ENCODE data around the gene RNF167. TPM values are rescaled to one million over a fixed set of nuclear protein-coding genes. Genes with fewer than 3 reads are reported as not detected.

RNF167 gene
- total RNA-seq, 1 experiment from 2014 or later: 100.0 TPM

DNA sequence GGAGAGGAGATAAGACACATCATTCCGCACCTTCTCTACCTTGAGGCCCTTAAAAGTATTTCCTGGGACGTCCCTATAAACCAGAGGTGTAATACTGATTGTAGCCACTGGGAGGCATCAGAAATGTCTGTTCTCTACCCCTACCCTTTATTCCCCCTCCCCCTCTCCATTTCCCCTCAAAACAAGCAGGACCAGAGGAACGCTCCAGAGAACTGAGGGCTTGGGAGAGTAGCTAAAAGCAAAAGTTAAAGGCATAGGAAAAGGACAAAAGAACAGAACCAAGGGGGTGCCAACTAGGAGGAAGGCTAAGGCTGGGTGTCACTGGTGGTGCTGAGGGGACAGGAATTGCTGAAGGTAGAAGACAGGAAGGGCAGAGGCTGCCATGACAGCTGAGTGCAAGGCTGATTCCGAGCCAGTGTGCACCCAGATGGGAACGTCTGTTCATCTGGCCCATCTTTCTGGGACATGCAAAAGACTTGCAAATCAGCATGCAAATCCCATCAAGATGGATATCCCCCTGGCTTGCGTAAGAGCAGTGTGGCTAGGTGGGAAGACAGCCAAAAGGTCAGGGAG, 40.7 kb downstream of the RNF167 start:
- no TSS peak for BruUV-seq (replicated peaks)
- Mint-ChIP-seq H3K27ac (ENCODE audit: low read depth, unreplicated experiment) (no peak overlapping the region), H3K4me1 (ENCODE audit: insufficient read depth, unreplicated experiment) (peaks cover 5% of the 10 kb centered on the region), H3K27me3 (ENCODE audit: insufficient read depth, unreplicated experiment) (no peaks in the 10 kb centered on the region), H3K4me3 (ENCODE audit: unreplicated experiment) (no peak overlapping the region), H3K9me3 (ENCODE audit: unreplicated experiment) (no peaks in the 10 kb centered on the region), H3K36me3 (ENCODE audit: insufficient read depth, unreplicated experiment) (peaks cover 70% of the 10 kb centered on the region)
- TF ChIP-seq, protein P1, sequence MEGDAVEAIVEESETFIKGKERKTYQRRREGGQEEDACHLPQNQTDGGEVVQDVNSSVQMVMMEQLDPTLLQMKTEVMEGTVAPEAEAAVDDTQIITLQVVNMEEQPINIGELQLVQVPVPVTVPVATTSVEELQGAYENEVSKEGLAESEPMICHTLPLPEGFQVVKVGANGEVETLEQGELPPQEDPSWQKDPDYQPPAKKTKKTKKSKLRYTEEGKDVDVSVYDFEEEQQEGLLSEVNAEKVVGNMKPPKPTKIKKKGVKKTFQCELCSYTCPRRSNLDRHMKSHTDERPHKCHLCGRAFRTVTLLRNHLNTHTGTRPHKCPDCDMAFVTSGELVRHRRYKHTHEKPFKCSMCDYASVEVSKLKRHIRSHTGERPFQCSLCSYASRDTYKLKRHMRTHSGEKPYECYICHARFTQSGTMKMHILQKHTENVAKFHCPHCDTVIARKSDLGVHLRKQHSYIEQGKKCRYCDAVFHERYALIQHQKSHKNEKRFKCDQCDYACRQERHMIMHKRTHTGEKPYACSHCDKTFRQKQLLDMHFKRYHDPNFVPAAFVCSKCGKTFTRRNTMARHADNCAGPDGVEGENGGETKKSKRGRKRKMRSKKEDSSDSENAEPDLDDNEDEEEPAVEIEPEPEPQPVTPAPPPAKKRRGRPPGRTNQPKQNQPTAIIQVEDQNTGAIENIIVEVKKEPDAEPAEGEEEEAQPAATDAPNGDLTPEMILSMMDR (IDR thresholded peaks at IDR 0.05; ENCODE audit: unreplicated experiment): peak; percentile 60
- POLR2A ChIA-PET: interaction anchor here (1.0 kb wide), 1 partner anchor 9 kb away, joined by 4 read pairs; no protein-coding TSS in a partner anchor
- intact Hi-C loops (cut with micrococcal nuclease): loop anchor here (1.0 kb wide), 1 partner anchor 82 kb away; no protein-coding TSS in a partner anchor
- CTCF ChIA-PET: interaction anchor here (0.6 to 3.6 kb wide), 19 partner anchors 8 to 1631 kb away, joined by 3 to 50 read pairs (median 4); no protein-coding TSS in a partner anchor
- peak; percentile 63 for DNase-seq (ENCODE audit: unreplicated experiment)

DNA sequence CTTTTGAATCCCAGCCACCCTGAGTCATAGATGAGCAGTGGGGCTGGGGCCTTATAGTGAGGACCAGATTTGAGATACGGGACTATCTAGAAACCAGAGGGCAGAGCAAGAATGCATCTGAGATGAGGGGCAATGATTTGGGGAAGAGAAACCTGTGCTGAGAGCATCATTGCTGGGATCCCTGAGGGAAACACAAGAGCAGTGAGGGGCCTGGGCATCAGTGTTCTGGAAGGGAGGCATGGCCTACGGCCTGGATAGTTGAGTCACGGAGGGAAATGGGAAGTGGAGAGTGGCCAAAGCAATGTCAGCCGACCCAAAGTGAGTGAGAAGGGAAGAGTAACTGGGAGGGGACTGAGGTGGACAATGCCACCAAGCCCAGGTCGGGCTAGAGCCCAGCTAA, 42.2 kb downstream of the RNF167 start:
- ChIA-PET CTCF (interaction anchor here (0.9 to 1.0 kb wide), 2 partner anchors 8 to 48 kb away, joined by 3 read pairs; no protein-coding TSS in a partner anchor), POLR2A (interaction anchor here (0.7 to 1.0 kb wide), 3 partner anchors 13 to 34 kb away, joined by 3 to 4 read pairs (median 3); no protein-coding TSS in a partner anchor)
- no peak for DNase-seq (ENCODE audit: unreplicated experiment)
- Mint-ChIP-seq H3K4me1 (ENCODE audit: insufficient read depth, unreplicated experiment) (peaks cover 13% of the 10 kb centered on the region), H3K9me3 (ENCODE audit: unreplicated experiment) (no peaks in the 10 kb centered on the region), H3K27me3 (ENCODE audit: insufficient read depth, unreplicated experiment) (no peaks in the 10 kb centered on the region), H3K36me3 (ENCODE audit: insufficient read depth, unreplicated experiment) (peaks cover 57% of the 10 kb centered on the region), H3K4me3 (ENCODE audit: unreplicated experiment) (no peak overlapping the region), H3K27ac (ENCODE audit: low read depth, unreplicated experiment) (no peak overlapping the region)
- TF ChIP-seq, protein P1 (IDR thresholded peaks at IDR 0.05; ENCODE audit: unreplicated experiment): no peak
- intact Hi-C loops (cut with micrococcal nuclease): no loop called here
- BruUV-seq (replicated peaks): no TSS peak

GRCh38 chr17:4986403-4986802, 46.3 kb downstream of the RNF167 start:
- Mint-ChIP-seq H3K4me3 (ENCODE audit: unreplicated experiment) (peak overlapping the region; percentile 87), H3K9me3 (ENCODE audit: unreplicated experiment) (no peaks in the 10 kb centered on the region), H3K27ac (ENCODE audit: low read depth, unreplicated experiment) (peak overlapping the region; percentile 84), H3K27me3 (ENCODE audit: insufficient read depth, unreplicated experiment) (no peaks in the 10 kb centered on the region), H3K4me1 (ENCODE audit: insufficient read depth, unreplicated experiment) (peaks cover 28% of the 10 kb centered on the region), H3K36me3 (ENCODE audit: insufficient read depth, unreplicated experiment) (peaks cover 25% of the 10 kb centered on the region)
- BruUV-seq (replicated peaks): no TSS peak
- intact Hi-C loops (cut with micrococcal nuclease): no loop called here
- peak; percentile 39 for DNase-seq (ENCODE audit: unreplicated experiment)
- TF ChIP-seq, protein P1 (IDR thresholded peaks at IDR 0.05; ENCODE audit: unreplicated experiment): no peak
- ChIA-PET POLR2A (interaction anchor here (0.9 to 5.6 kb wide), 12 partner anchors 8 to 179 kb away, joined by 3 to 81 read pairs (median 6); partner anchors contain the start of genes INCA1, KIF1C, PFN1 and PLD2), CTCF (interaction anchor here (0.8 to 1.7 kb wide), 7 partner anchors 12 to 196 kb away, joined by 3 to 10 read pairs (median 4); partner anchors contain the start of genes KIF1C and SPAG7)

- H3K27me3 Mint-ChIP-seq (ENCODE audit: insufficient read depth, unreplicated experiment): no peaks in the 10 kb centered on the region
- intact Hi-C loops (cut with micrococcal nuclease): loop anchor here (1.0 kb wide), 1 partner anchor 78 kb away; no protein-coding TSS in a partner anchor
- ChIA-PET CTCF (interaction anchor here (0.6 to 1.7 kb wide), 15 partner anchors 8 to 466 kb away, joined by 3 to 10 read pairs (median 3); partner anchors contain the start of genes KIF1C and SPAG7), POLR2A (interaction anchor here (0.9 to 5.6 kb wide), 14 partner anchors 8 to 197 kb away, joined by 3 to 81 read pairs (median 6); partner anchors contain the start of genes INCA1, KIF1C, PFN1 and PLD2)
- TF ChIP-seq, protein P1 (IDR thresholded peaks at IDR 0.05; ENCODE audit: unreplicated experiment): peak; percentile 60
- H3K9me3 Mint-ChIP-seq (ENCODE audit: unreplicated experiment): no peaks in the 10 kb centered on the region
- peak within 1 kb of the TSS; percentile 87 for H3K4me3 Mint-ChIP-seq (ENCODE audit: unreplicated experiment)
- DNase-seq (ENCODE audit: unreplicated experiment): peak; percentile 67
- peaks cover 28% of the 10 kb centered on the region for H3K36me3 Mint-ChIP-seq (ENCODE audit: insufficient read depth, unreplicated experiment)
- peak within 1 kb of the TSS; percentile 84 for H3K27ac Mint-ChIP-seq (ENCODE audit: low read depth, unreplicated experiment)
- no TSS peak for BruUV-seq (replicated peaks)
- H3K4me1 Mint-ChIP-seq (ENCODE audit: insufficient read depth, unreplicated experiment): peaks cover 28% of the 10 kb centered on the region
Observed at GRCh38 chr17:4986951-4987766, 47.1 kb downstream of the RNF167 start, which contains the start of gene CAMTA2. Gene CAMTA2, minus strand, starts transcription at chr17:4987675. Its CDS starts 1,453 bp downstream, at chr17:4986222.
